Activated CD8-positive, alpha-beta T cell treated with anti-CD3 and anti-CD28 coated beads for 36 hours (primary cell): ENCODE data around the gene FBXO48. TPM values are rescaled to one million over a fixed set of nuclear protein-coding genes. Genes with fewer than 3 reads are reported as not detected.

Experiments
- ATAC-seq: fragments of 200-7000 bp; cut with Tn5 transposase; one replicate; pipeline ENCODE4 v1.10.0; 2021; ENCODE audit warnings: mild to moderate bottlenecking, moderate library complexity
- CTCF ChIA-PET: fragments of 350-600 bp; sonication (Branson Sonifier 250); formaldehyde crosslinking; loops from one replicate; lab custom pipeline; 2021; ENCODE audit warnings: antibody characterized with exemption; lab: Charles Lee
- POLR2A ChIA-PET: fragments of 350-600 bp; sonication (Branson Sonifier 250); formaldehyde crosslinking; loops from one replicate; lab custom pipeline; 2021; ENCODE audit warnings: antibody characterized with exemption; lab: Charles Lee
- DNase-seq: peaks from one replicate; pipeline ENCODE4 v3.0.0-alpha.2; 2020
- H3K27ac Mint-ChIP-seq: one replicate; pipeline ENCODE4 v1.8.0; 2021; ENCODE audit warnings: mild to moderate bottlenecking, mixed read lengths
- H3K27me3 Mint-ChIP-seq: one replicate; pipeline ENCODE4 v1.8.0; 2021; ENCODE audit warnings: mixed read lengths
- H3K36me3 Mint-ChIP-seq: one replicate; pipeline ENCODE4 v1.8.0; 2021; ENCODE audit warnings: low read depth, mixed read lengths
- H3K4me1 Mint-ChIP-seq: one replicate; pipeline ENCODE4 v1.8.0; 2021; ENCODE audit warnings: low read depth, mixed read lengths
- H3K4me3 Mint-ChIP-seq: one replicate; pipeline ENCODE4 v1.8.0; 2021; ENCODE audit warnings: mild to moderate bottlenecking, moderate library complexity, mixed read lengths
- H3K9me3 Mint-ChIP-seq: one replicate; pipeline ENCODE4 v1.8.0; 2021; ENCODE audit warnings: mixed read lengths
- intact Hi-C: fragments of 100-400 bp; cut with micrococcal nuclease; formaldehyde crosslinking; loops from one replicate; pipeline ENCODE4 v1.10.0; 2022
- total RNA-seq, 2 experiments: library from RNA; stranded (reverse); gene quantifications; one replicate each; pipeline ENCODE4 v1.2.3, GENCODE V29; 2021
- TF ChIP-seq, protein P1 (sequence below): fragments of 200-600 bp; IDR thresholded peaks from one replicate; pipeline ENCODE4 v1.8.0; 2022; ENCODE audit warnings: antibody characterized with exemption, mild to moderate bottlenecking

FBXO48 gene
- total RNA-seq, 2 experiments from 2014 or later = 1.3 to 1.4 TPM

GRCh38 chr2:68414452-68414851 lies 52.6 kb downstream of the FBXO48 start:
- Mint-ChIP-seq H3K27me3 (no peaks in the 10 kb centered on the region), H3K4me3 (no peak overlapping the region), H3K36me3 (no peaks in the 10 kb centered on the region), H3K4me1 (peaks cover 25% of the 10 kb centered on the region), H3K9me3 (no peaks in the 10 kb centered on the region), H3K27ac (no peak overlapping the region)
- ChIA-PET POLR2A (no interaction called here), CTCF (interaction anchor here (1.0 to 1.2 kb wide), 4 partner anchors 9 to 54 kb away, joined by 3 read pairs; no protein-coding TSS in a partner anchor)
- intact Hi-C loops = no loop called here
- DNase-seq (no peak), ATAC-seq (no peak)
- TF ChIP-seq, protein P1, sequence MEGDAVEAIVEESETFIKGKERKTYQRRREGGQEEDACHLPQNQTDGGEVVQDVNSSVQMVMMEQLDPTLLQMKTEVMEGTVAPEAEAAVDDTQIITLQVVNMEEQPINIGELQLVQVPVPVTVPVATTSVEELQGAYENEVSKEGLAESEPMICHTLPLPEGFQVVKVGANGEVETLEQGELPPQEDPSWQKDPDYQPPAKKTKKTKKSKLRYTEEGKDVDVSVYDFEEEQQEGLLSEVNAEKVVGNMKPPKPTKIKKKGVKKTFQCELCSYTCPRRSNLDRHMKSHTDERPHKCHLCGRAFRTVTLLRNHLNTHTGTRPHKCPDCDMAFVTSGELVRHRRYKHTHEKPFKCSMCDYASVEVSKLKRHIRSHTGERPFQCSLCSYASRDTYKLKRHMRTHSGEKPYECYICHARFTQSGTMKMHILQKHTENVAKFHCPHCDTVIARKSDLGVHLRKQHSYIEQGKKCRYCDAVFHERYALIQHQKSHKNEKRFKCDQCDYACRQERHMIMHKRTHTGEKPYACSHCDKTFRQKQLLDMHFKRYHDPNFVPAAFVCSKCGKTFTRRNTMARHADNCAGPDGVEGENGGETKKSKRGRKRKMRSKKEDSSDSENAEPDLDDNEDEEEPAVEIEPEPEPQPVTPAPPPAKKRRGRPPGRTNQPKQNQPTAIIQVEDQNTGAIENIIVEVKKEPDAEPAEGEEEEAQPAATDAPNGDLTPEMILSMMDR = no peak

GRCh38 chr2:68413466-68413865 lies 53.6 kb downstream of the FBXO48 start:
- POLR2A ChIA-PET = no interaction called here
- no peaks in the 10 kb centered on the region for H3K9me3 Mint-ChIP-seq
- no peaks in the 10 kb centered on the region for H3K27me3 Mint-ChIP-seq
- no peaks in the 10 kb centered on the region for H3K36me3 Mint-ChIP-seq
- peaks cover 25% of the 10 kb centered on the region for H3K4me1 Mint-ChIP-seq
- TF ChIP-seq, protein P1 = no peak
- CTCF ChIA-PET = interaction anchor here (1.0 to 1.2 kb wide), 2 partner anchors 28 kb away, joined by 3 read pairs; no protein-coding TSS in a partner anchor
- H3K4me3 Mint-ChIP-seq = no peak overlapping the region
- ATAC-seq (no peak), DNase-seq (no peak)
- intact Hi-C loops = no loop called here
- H3K27ac Mint-ChIP-seq = no peak overlapping the region

GRCh38 chr2:68412127-68412819 lies 54.8 kb downstream of the FBXO48 start:
- Mint-ChIP-seq H3K27me3 (no peaks in the 10 kb centered on the region), H3K4me3 (no peak overlapping the region), H3K36me3 (no peaks in the 10 kb centered on the region), H3K9me3 (peaks cover 8% of the 10 kb centered on the region), H3K4me1 (peaks cover 19% of the 10 kb centered on the region), H3K27ac (no peak overlapping the region)
- TF ChIP-seq, protein P1 = no peak
- intact Hi-C loops = no loop called here
- ChIA-PET CTCF (interaction anchor here (0.8 to 1.0 kb wide), 2 partner anchors 23 to 29 kb away, joined by 3 to 4 read pairs; no protein-coding TSS in a partner anchor), POLR2A (no interaction called here)
- no peak for DNase-seq
- no peak for ATAC-seq

DNA sequence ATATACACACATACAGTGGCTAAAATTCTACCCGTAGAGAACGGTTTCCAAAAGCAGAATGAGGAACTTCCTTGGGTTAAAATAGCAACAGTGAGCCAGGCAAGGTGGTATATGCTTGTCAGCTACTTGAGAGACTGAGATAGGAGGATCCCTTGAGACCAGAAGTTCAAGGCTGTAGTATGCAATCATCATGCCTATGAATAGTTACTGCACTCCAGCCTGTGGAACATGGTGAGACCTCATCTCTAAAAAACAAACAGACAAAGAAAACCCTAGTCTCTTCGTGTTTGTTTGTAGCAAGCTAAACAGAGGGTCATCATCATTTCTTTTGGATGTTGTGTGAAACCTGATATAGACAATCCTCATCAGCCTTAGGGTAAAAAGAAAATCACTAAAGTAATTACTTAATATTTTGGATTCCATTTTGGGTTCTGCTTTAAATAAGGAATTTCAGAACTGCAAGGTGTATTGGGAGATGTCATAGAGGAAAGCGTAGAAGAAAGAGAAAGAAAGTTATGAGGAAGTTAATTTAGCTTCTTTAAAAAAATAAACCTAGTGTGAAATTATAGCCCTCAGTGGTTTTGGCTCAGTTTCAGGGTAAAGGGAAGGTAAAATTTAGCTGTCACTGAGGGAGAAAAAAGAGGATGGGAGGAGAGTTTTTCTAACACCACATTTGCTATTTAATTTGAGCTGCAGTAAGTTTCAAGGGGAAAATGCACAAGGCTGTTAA lies 55.5 kb downstream of the FBXO48 start:
- no peak for DNase-seq
- Mint-ChIP-seq H3K4me3 (no peak overlapping the region), H3K36me3 (no peaks in the 10 kb centered on the region), H3K4me1 (peaks cover 19% of the 10 kb centered on the region), H3K27me3 (no peaks in the 10 kb centered on the region), H3K27ac (peak overlapping the region; percentile 40), H3K9me3 (peaks cover 11% of the 10 kb centered on the region)
- no peak for ATAC-seq
- POLR2A ChIA-PET = no interaction called here
- intact Hi-C loops = no loop called here
- CTCF ChIA-PET = interaction anchor here (0.8 kb wide), 1 partner anchor 22 kb away, joined by 4 read pairs; no protein-coding TSS in a partner anchor
- TF ChIP-seq, protein P1 = no peak

Other genes with a start within 250 kb of the FBXO48 start
- gene PPP3R1, start 214.8 kb downstream of the FBXO48 start, total RNA-seq = 10 to 100 TPM; 72.7 to 73.7 TPM
- not detected for gene CNRIP1, start 147.3 kb downstream of the FBXO48 start, total RNA-seq
- 1 to 10 TPM; 4.8 to 6.0 TPM for gene PLEK, start 102.0 kb downstream of the FBXO48 start, total RNA-seq
- 1 to 10 TPM; 2.9 to 3.5 TPM for gene APLF, start 291 bp upstream of the FBXO48 start, total RNA-seq
- gene PROKR1, start 176.3 kb upstream of the FBXO48 start, total RNA-seq = not detected